Measurements from ENCODE around the gene MLPH.

- no peak for TF ChIP-seq CTCF (IDR thresholded peaks at IDR 0.05; ENCODE audit: low read depth, low read length, missing input control)
- no peak for TF ChIP-seq MAX (IDR thresholded peaks at IDR 0.05)
- TF ChIP-seq RAD21 (IDR thresholded peaks at IDR 0.05), result no peak
- no peak for TF ChIP-seq YY1 (IDR thresholded peaks at IDR 0.05)
- TF ChIP-seq TAF1 (conservative IDR thresholded peaks at IDR 0.05), result no peak
- TF ChIP-seq REST (IDR thresholded peaks at IDR 0.05), result no peak
- no peak for TF ChIP-seq SP1 (IDR thresholded peaks at IDR 0.05)
- TF ChIP-seq RXRA (IDR thresholded peaks at IDR 0.05), result no peak
- no peak for TF ChIP-seq EGR1 (IDR thresholded peaks at IDR 0.05; ENCODE audit: low read depth in 2 of 2)
- TF ChIP-seq FOXA1 (IDR thresholded peaks at IDR 0.05), result no peak
- TF ChIP-seq JUND (IDR thresholded peaks at IDR 0.05), result no peak
These were observed 47.3 kb downstream of the MLPH start for GRCh38 chr2:237534380-237534779.
